KBM-7 (cell line): ENCODE results near the gene SKIC2.
"Not testable (repeated sequence)": the region's sequence is repeated elsewhere in the genome, so short reads cannot be mapped to it uniquely, and the experiment has no call there.

Experiments used
- DNase-seq: peaks from one replicate; pipeline ENCODE4 v3.0.0-alpha.2; 2015
- in situ Hi-C: fragments of 300-500 bp; cut with MboI; formaldehyde crosslinking; loops from 2 replicates; pipeline ENCODE4 v1.14.3; 2020; ENCODE audit warnings: low sequenced_read_pairs, low pct_unique_long_range_greater_than_20kb, mixed read lengths

SKIC2 gene

DNA sequence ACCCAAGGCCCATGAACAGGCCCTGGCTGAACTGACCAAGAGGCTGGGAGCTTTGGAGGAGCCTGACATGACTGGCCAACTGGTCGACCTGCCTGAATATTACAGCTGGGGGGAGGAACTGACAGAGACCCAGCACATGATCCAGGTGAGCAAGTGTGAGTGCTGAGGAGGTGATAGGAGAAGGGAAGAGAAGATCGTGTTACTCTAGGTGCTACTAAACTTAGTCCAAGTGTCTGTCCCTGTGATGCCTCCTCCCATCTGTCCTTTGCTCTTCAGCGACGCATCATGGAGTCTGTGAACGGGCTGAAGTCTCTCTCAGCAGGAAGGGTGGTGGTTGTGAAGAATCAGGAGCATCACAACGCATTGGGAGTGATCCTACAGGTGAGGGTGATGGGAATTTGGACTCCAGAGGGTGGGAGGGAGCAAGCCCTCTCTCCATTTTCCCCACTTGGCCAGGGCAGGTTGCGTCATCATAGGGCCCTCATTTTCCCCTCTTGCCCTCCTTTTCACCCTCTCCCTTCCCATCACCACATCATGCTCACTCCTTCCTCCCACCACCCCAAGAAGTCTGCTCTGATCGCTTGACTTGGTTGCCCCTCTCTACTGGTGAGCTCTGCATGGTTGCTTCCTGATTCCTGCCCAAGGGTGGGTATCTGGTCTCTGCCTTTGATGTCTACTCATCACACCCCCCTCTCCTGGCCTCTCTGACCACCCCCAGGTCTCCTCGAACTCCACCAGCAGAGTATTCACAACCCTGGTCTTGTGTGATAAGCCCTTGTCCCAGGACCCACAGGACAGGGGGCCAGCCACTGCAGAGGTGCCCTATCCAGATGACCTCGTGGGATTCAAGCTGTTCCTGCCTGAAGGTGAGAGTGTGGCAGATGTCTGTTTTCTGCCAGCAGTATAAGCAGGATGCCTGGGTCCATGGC lies 8.3 kb downstream of the SKIC2 start:
- in situ Hi-C loops: no loop called here
- DNase-seq: no peak

DNA sequence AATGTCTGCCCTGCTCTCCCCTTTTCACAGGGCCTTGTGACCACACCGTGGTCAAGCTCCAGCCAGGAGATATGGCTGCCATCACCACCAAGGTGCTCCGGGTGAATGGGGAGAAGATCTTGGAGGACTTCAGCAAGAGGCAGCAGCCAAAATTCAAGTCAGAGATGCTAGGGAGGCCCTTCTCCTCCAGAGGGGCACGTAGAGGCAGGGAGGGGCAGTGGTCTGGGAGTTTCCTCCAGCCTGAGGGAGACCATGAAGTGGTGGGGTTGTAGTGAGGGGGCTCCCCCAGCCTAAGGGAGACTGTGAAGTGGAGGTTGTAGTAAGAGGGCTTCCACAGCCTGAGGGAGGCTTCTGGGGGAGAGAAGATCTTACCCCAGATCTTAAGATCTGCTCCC lies 8.9 kb downstream of the SKIC2 start:
- in situ Hi-C loops: no loop called here
- DNase-seq: no peak

- DNase-seq: no peak
- in situ Hi-C loops: no loop called here
These were observed 9.4 kb downstream of the SKIC2 start for GRCh38 chr6:31968326-31968725.

GRCh38 chr6:31968791-31969711 lies 10.1 kb downstream of the SKIC2 start:
- DNase-seq: no peak
- in situ Hi-C loops: no loop called here

DNA sequence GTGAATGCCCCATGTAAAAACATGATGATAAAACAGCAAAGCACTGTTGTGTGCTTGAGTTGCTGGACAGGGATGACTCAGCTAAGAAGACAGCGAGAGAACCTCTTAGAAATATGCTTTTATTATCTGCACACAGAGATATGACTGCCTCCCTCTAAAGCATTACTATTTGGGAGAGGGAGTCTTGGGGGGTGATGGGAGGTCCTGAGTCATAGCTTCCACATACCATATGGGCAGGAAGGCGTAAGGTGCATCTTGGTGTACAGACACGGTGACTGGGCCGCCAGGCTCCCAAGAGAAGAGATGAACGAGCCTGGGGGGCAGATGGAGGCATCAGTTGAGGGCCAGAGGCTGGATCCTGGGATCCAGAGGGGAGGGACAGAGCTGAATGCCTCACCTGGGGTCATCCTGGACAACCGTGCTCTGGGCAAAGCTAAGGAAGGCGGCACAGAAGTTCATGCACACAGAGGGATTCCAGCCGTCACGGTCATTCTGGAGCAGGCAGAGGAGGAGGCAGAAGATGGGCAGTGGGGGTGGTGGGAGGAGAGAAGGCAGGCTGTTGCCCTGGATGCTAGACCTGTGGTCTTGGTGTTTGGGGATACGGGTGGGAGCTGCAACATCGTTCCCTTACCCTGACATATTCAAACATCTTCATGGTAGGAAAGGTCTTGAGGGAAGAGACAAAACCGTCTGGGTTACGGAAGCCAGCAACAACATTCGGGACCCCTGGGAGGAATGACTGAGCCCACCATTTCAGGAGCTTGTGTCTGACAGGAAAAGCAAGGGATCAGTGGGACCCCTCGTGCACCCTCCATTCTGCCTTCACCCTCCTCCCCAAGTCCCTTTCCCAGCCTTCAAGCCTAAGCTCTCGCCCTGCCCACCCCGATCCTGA lies 11.0 kb downstream of the SKIC2 start:
- in situ Hi-C loops: no loop called here
- DNase-seq: no peak

DNA sequence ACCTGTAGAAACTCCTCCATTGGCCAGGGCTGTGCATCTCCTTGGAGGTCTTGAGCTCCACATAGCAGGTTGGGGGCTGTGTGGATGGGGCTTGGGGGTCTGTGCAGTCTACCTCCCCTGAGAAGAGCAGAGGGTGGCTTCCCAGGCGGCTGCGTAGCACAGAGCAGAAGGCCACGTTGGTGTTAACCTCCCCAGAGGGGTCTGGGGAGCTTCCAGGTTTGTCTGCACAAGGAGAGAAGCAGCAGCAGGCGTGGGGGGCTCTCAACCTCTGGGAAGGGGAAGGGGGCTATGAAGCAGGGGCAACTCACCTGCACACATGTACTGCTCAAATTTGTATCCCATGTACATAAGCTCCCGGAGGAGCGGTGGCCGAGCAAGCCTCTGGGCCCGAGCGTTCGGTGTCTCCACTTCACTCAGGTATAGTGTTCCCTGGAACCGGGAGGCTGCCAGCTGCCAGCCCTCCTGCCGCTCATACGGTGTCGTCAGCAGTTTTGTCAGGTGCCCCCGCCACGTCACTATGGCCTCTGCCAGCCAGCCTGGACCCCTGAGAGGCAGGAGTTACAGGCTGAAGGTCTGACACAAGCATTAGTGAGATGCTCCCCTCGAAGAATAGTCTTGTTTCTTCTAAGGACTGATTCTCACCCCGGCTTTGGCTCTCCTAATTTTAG lies 11.8 kb downstream of the SKIC2 start:
- in situ Hi-C loops: no loop called here
- no peak for DNase-seq

DNA sequence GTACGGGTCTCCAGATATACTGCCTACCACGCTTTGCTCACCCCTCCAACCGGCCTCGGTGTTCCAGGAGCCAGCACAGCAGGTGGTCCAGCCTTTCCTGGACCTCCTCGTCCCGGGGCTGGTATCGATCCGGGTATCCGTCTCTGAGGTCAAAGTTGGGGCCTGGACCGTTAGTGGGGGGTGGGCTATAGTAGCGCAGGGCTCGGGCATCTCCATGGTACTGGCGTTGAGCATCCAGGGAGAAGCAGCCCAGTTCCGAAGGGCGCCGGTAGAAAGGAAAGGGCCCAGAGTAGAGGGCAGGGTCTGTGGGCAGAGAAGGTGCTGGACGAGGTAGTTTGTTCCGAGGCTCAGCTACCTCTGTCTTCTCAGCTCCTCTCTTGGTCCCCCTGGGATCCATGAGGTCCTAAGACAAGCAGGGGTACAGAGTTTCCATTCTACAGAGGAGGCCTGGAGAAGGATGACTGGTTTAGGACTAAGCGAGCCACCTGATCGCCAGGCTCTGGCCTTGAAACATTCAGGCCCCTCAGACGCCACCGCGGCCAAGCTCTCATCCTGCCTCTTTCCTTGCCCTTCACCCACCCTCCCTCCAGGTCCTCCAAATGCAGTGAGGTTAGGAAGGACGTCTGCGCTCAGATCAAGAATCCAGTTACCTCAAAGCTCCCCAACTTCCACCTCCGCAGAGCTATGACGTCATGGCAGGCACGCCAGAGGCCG lies 12.5 kb downstream of the SKIC2 start:
- DNase-seq: no peak
- in situ Hi-C loops: no loop called here

DNA sequence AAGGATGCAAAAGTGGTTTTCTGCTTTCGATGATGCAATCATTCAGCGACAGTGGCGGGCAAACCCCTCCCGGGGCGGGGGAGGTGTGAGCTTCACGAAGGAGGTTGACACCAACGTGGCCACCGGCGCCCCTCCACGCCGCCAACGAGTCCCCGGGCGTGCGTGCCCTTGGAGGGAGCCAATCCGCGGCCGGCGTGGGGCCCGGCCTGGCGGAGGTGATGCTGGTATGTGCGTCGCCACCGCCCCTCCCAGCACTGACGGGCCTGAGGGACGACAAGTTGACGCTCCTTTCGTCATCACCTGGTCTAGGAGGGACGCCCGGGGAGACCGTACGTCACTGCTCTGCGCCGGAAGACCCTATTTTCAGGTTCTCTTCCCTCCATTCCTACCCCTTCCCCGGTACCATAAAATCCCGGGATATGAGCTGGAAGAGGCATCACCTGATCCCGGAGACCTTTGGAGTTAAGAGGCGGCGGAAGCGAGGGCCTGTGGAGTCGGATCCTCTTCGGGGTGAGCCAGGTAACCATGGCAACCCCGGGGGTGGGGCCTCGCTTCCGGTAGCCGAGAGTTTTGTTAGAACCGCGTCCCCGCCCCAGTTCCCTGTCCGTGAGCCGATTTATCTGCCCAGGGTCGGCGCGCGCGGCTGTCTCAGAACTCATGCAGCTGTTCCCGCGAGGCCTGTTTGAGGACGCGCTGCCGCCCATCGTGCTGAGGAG lies 13.2 kb downstream of the SKIC2 start, which contains the start of gene DXO:
TSS of gene DXO (minus strand) at position 146 of the 716 bp plus-strand sequence. CDS start 463 bp downstream, outside the sequence.
- in situ Hi-C loops: no loop called here
- peak; percentile 98 for DNase-seq

DNA sequence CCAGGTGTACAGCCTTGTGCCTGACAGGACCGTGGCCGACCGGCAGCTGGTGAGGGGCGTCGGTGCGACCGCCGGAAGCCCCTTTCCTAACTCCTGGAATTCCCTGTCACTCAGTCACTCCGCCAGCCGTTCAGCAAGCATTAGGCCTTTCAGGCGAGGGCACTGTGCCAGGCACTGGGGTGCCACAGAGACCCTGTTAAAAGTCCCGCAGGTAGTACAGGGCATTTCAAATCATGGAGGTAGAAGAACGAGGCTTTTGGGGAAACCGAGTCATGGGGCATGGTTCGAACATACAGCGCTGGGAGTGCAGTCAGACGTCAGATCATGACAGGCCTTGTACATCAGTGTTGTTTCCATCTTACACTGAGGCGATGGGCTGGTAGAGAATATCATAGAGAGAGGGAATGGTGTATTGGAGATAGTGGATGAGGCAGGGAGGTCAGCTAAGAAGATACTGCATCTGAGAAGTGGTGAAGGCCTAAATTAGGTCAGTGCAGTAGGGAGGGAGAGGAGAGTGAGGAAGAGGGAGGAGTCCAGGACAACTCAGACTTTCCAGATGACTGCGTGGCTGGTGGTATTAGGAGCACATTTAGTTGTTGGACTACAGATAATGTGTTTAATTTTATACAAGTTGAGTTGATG lies 13.9 kb downstream of the SKIC2 start:
- no peak for DNase-seq
- in situ Hi-C loops: no loop called here

DNA sequence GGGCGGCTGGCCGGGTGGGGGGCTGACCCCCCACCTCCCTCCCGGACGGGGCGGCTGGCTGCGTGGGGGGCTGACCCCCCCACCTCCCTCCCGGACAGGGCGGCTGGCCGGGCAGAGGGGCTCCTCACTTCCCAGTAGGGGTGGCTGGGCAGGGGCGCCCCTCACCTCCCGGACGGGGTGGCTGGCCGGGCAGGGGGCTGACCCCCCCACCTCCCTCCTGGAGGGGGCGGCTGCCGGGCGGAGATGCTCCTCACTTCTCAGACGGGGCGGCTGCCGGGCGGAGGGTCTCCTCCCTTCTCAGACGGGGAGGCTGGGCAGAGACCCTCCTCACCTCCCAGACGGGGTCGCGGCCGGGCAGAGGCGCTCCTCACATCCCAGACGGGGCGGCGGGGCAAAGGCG lies 17.1 kb downstream of the SKIC2 start:
- DNase-seq, in situ Hi-C loops: not testable (repeated sequence)

DNA sequence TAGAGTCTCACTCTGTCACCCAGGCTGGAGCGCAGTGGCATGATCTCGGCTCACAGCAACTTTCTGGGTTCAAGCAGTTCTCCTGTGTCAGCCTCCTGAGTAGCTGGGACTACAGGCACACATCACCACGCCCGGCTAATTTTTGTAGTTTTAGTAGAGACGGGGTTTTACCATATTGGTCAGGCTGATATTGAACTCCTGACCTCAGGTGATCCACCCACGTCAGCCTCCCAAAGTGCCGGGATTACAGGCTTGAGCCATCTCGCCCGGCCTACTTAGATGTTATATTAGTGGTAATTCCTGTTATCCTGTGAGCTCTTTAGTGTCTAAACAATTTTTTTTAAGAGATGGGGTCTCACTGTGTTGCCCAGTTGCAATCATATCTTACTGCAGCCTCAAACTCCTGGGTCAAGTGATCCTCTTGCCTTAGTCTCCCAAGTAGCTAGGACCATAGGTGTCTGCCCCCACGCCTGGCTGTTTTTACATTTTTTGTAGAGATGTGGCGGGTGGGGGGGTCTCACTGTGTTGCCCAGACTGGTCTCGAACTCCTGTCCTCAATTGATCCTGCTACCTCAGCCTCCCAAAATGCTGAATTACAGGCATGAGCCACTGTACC lies 18.9 kb downstream of the SKIC2 start:
- DNase-seq: no peak
- in situ Hi-C loops: no loop called here

GRCh38 chr6:31978831-31979230 lies 19.9 kb downstream of the SKIC2 start:
- in situ Hi-C loops: no loop called here
- no peak for DNase-seq

GRCh38 chr6:31979238-31979898 lies 20.4 kb downstream of the SKIC2 start:
- in situ Hi-C loops: no loop called here

GRCh38 chr6:31980195-31980876 lies 21.4 kb downstream of the SKIC2 start:
- in situ Hi-C loops, DNase-seq: not testable (repeated sequence)

More at GRCh38 chr6:31979238-31979898, 20.4 kb downstream of the SKIC2 start:
- no peak for DNase-seq

GRCh38 chr6:31980998-31981397 lies 22.0 kb downstream of the SKIC2 start:
- DNase-seq, in situ Hi-C loops: not testable (repeated sequence)
